KMS-11 (cell line): ENCODE results near the gene SSC5D.

Source experiments
- H2AFZ ChIP-seq: fragments of 200-600 bp; sonication (generic); 2 replicates; pipeline ENCODE4 v1.6.1; 2016; ENCODE audit warnings: antibody characterized with exemption, mixed run types, low read depth
- H3K27ac ChIP-seq: fragments of 200-600 bp; sonication (generic); 2 replicates; pipeline ENCODE4 v1.6.1; 2016; ENCODE audit warnings: mild to moderate bottlenecking, mixed run types
- H3K27me3 ChIP-seq: fragments of 200-600 bp; sonication (generic); 2 replicates; pipeline ENCODE4 v1.6.1; 2017; ENCODE audit warnings: mild to moderate bottlenecking, low read depth, mixed run types, moderate library complexity; ENCODE audit not compliant: insufficient read depth
- H3K36me3 ChIP-seq: fragments of 200-600 bp; sonication (generic); 2 replicates; pipeline ENCODE4 v1.6.1; 2017; ENCODE audit warnings: mild to moderate bottlenecking, mixed run types; ENCODE audit not compliant: insufficient read depth
- H3K4me1 ChIP-seq: fragments of 200-600 bp; sonication (generic); 2 replicates; pipeline ENCODE4 v1.6.1; 2016; ENCODE audit warnings: mild to moderate bottlenecking, low read depth, mixed run types; ENCODE audit not compliant: poor library complexity, severe bottlenecking
- H3K4me2 ChIP-seq: fragments of 200-600 bp; sonication (generic); 2 replicates; pipeline ENCODE4 v1.7.0; 2016; ENCODE audit warnings: mild to moderate bottlenecking, mixed run types
- H3K4me3 ChIP-seq: fragments of 200-600 bp; sonication (generic); IDR thresholded peaks from 2 replicates; pipeline ENCODE4 v1.6.1; 2017; ENCODE audit warnings: low read depth, low read length, mixed read lengths; ENCODE audit not compliant: insufficient read depth
- H3K79me2 ChIP-seq: fragments of 200-600 bp; sonication (generic); 2 replicates; pipeline ENCODE4 v1.6.1; 2016; ENCODE audit warnings: low read depth, mixed run types; ENCODE audit not compliant: insufficient read depth
- H3K9ac ChIP-seq: fragments of 200-600 bp; sonication (generic); 2 replicates; pipeline ENCODE4 v1.6.1; 2016; ENCODE audit warnings: mild to moderate bottlenecking, mixed run types
- H4K20me1 ChIP-seq: fragments of 200-600 bp; sonication (generic); 2 replicates; pipeline ENCODE4 v1.6.1; 2016; ENCODE audit warnings: mild to moderate bottlenecking, mixed run types; ENCODE audit not compliant: insufficient read depth
- CTCF ChIP-seq: fragments of 200-600 bp; sonication (generic); conservative IDR thresholded peaks from 2 replicates; pipeline ENCODE4 v1.6.1; 2017; ENCODE audit warnings: low read depth, mild to moderate bottlenecking, antibody characterized with exemption, low read length, moderate library complexity, mixed read lengths

The SSC5D gene

GRCh38 chr19:55481794-55482155 lies 6.5 kb upstream of the SSC5D start:
- no peak overlapping the region for H2AFZ ChIP-seq
- H3K4me1 ChIP-seq = peaks cover 12% of the 10 kb centered on the region
- H3K4me2 ChIP-seq = no peak overlapping the region
- H3K79me2 ChIP-seq = peaks cover 11% of the 10 kb centered on the region; the same call in 1 of the 2 replicates
- TF ChIP-seq CTCF = no peak
- H3K27ac ChIP-seq = no peak overlapping the region
- peaks cover 7% of the 10 kb centered on the region; the same call in 1 of the 2 replicates for H3K27me3 ChIP-seq
- no peak overlapping the region for H3K9ac ChIP-seq
- H3K4me3 ChIP-seq = no peak overlapping the region
- no peaks in the 10 kb centered on the region for H3K36me3 ChIP-seq
- H4K20me1 ChIP-seq = no peaks in the 10 kb centered on the region

- no peaks in the 10 kb centered on the region for H3K36me3 ChIP-seq
- H3K4me1 ChIP-seq = peaks cover 12% of the 10 kb centered on the region
- no peak overlapping the region for H3K9ac ChIP-seq
- peaks cover 12% of the 10 kb centered on the region; the same call in 1 of the 2 replicates for H3K27me3 ChIP-seq
- H2AFZ ChIP-seq = no peak overlapping the region
- no peak for TF ChIP-seq CTCF
- no peak overlapping the region for H3K4me2 ChIP-seq
- H4K20me1 ChIP-seq = no peaks in the 10 kb centered on the region
- no peak overlapping the region for H3K4me3 ChIP-seq
- H3K27ac ChIP-seq = no peak overlapping the region
- peaks cover 11% of the 10 kb centered on the region; the same call in 1 of the 2 replicates for H3K79me2 ChIP-seq
These were observed 5.9 kb upstream of the SSC5D start for GRCh38 chr19:55482156-55482961.

GRCh38 chr19:55482967-55483705 lies 5.1 kb upstream of the SSC5D start:
- Histone ChIP-seq H3K79me2 (peaks cover 6% of the 10 kb centered on the region; the same call in 1 of the 2 replicates), H3K4me1 (peaks cover 12% of the 10 kb centered on the region), H3K36me3 (no peaks in the 10 kb centered on the region), H4K20me1 (no peaks in the 10 kb centered on the region), H3K27ac (no peak overlapping the region), H3K4me2 (no peak overlapping the region), H3K4me3 (no peak overlapping the region), H3K9ac (no peak overlapping the region), H3K27me3 (peaks cover 16% of the 10 kb centered on the region; the same call in 1 of the 2 replicates), H2AFZ (no peak overlapping the region)
- TF ChIP-seq CTCF = no peak

- TF ChIP-seq CTCF = no peak
- Histone ChIP-seq H3K4me1 (peaks cover 9% of the 10 kb centered on the region), H3K27ac (no peak overlapping the region), H3K27me3 (peaks cover 16% of the 10 kb centered on the region; the same call in 1 of the 2 replicates), H2AFZ (no peak overlapping the region), H3K79me2 (peaks cover 6% of the 10 kb centered on the region; the same call in 1 of the 2 replicates), H3K4me3 (no peak overlapping the region), H3K36me3 (no peaks in the 10 kb centered on the region), H3K4me2 (no peak overlapping the region; the same call in 1 of the 2 replicates), H3K9ac (no peak overlapping the region), H4K20me1 (no peaks in the 10 kb centered on the region)
These were observed 4.3 kb upstream of the SSC5D start for GRCh38 chr19:55483706-55484592.
